Loucy (cell line): ENCODE results near the gene YAF2.

Source experiments
- H2AFZ ChIP-seq: fragments of 200-600 bp; sonication (generic); 2 replicates; pipeline ENCODE4 v1.6.0; 2016; ENCODE audit warnings: antibody characterized with exemption, mild to moderate bottlenecking, low read length, moderate library complexity
- H3F3A ChIP-seq: fragments of 200-600 bp; 2 replicates; pipeline ENCODE4 v1.6.0; 2016; ENCODE audit warnings: antibody characterized with exemption, low read depth, mild to moderate bottlenecking
- H3K27me3 ChIP-seq: fragments of 200-600 bp; sonication (generic); 2 replicates; pipeline ENCODE4 v1.6.1; 2014; ENCODE audit warnings: low read length, mild to moderate bottlenecking; ENCODE audit not compliant: insufficient read depth, poor library complexity, severe bottlenecking
- H3K36me3 ChIP-seq: fragments of 200-600 bp; sonication (generic); 2 replicates; pipeline ENCODE4 v1.6.1; 2016; ENCODE audit warnings: low read length; ENCODE audit not compliant: insufficient read depth
- H3K4me1 ChIP-seq: fragments of 200-600 bp; sonication (generic); 2 replicates; pipeline ENCODE4 v1.5.1; 2014; ENCODE audit warnings: low read length, mild to moderate bottlenecking; ENCODE audit not compliant: insufficient read depth, poor library complexity, severe bottlenecking
- H3K4me2 ChIP-seq: fragments of 200-600 bp; sonication (generic); 2 replicates; pipeline ENCODE4 v1.6.0; 2014; ENCODE audit warnings: antibody characterized with exemption, low read length, low read depth, mild to moderate bottlenecking; ENCODE audit not compliant: poor library complexity, severe bottlenecking
- H3K4me3 ChIP-seq: fragments of 200-600 bp; sonication (generic); 2 replicates; pipeline ENCODE4 v1.5.1; 2014; ENCODE audit warnings: low read length, mild to moderate bottlenecking, mixed read lengths; ENCODE audit not compliant: poor library complexity, severe bottlenecking
- H3K79me2 ChIP-seq: fragments of 200-600 bp; sonication (generic); 2 replicates; pipeline ENCODE4 v1.6.1; 2014; ENCODE audit warnings: low read length; ENCODE audit not compliant: insufficient read depth
- H3K9ac ChIP-seq: fragments of 200-600 bp; sonication (generic); 2 replicates; pipeline ENCODE4 v1.6.0; 2014; ENCODE audit warnings: mild to moderate bottlenecking, low read depth, low read length, moderate library complexity; ENCODE audit not compliant: poor library complexity, severe bottlenecking
- H3K9me2 ChIP-seq: fragments of 200-600 bp; sonication (generic); replicated peaks from 2 replicates; pipeline ENCODE4 v1.6.1; 2016; ENCODE audit warnings: low read depth, low read length, mixed read lengths
- H3K9me3 ChIP-seq: fragments of 200-600 bp; sonication (generic); 2 replicates; pipeline ENCODE4 v1.6.1; 2014; ENCODE audit warnings: mild to moderate bottlenecking, antibody characterized with exemption, low read length, low read depth; ENCODE audit not compliant: insufficient read depth
- H4K20me1 ChIP-seq: fragments of 200-600 bp; sonication (generic); 2 replicates; pipeline ENCODE4 v1.6.0; 2014; ENCODE audit warnings: antibody characterized with exemption, low read length, mild to moderate bottlenecking; ENCODE audit not compliant: insufficient read depth, poor library complexity, severe bottlenecking
- EZH2phosphoT487 ChIP-seq: fragments of 200-600 bp; IDR thresholded peaks from 2 replicates; pipeline ENCODE4 v1.6.1; 2018; ENCODE audit warnings: antibody characterized with exemption, mild to moderate bottlenecking, moderate library complexity, borderline replicate concordance
- TF ChIP-seq, protein P1 (sequence below): fragments of 200-600 bp; sonication (generic); conservative IDR thresholded peaks from 2 replicates; pipeline ENCODE4 v1.5.1; 2014; ENCODE audit warnings: mild to moderate bottlenecking, antibody characterized with exemption, low read length

YAF2 gene

DNA sequence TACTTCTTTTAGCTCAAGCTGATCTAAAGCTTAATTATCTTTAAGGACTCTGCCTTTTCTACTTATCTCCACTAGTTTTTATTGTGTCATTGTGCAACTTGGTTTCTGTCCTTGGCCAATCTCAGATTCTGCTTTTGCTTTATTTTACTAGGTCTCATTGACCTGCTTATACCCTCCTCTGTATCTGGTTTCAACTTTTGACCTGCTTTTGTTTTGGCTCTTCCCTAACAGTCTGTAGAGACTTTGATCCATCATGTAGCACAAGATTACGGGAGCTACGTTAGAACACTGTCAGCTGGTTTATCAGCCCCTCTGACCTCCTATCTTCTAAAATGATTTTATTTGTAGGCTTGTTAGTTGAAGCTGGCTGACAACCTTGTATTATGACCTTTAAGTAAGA lies 44.2 kb upstream of the YAF2 start:
- Histone ChIP-seq H3K36me3 (no peaks in the 10 kb centered on the region), H4K20me1 (no peaks in the 10 kb centered on the region), H2AFZ (no peak overlapping the region), H3K4me3 (no peak overlapping the region), H3K9me3 (no peaks in the 10 kb centered on the region), H3K27me3 (no peaks in the 10 kb centered on the region), H3K79me2 (no peaks in the 10 kb centered on the region), H3K9me2 (no peaks in the 10 kb centered on the region), H3K9ac (no peak overlapping the region), H3K4me1 (no peaks in the 10 kb centered on the region), H3F3A (no peaks in the 10 kb centered on the region), H3K4me2 (no peak overlapping the region)
- TF ChIP-seq, protein P1, sequence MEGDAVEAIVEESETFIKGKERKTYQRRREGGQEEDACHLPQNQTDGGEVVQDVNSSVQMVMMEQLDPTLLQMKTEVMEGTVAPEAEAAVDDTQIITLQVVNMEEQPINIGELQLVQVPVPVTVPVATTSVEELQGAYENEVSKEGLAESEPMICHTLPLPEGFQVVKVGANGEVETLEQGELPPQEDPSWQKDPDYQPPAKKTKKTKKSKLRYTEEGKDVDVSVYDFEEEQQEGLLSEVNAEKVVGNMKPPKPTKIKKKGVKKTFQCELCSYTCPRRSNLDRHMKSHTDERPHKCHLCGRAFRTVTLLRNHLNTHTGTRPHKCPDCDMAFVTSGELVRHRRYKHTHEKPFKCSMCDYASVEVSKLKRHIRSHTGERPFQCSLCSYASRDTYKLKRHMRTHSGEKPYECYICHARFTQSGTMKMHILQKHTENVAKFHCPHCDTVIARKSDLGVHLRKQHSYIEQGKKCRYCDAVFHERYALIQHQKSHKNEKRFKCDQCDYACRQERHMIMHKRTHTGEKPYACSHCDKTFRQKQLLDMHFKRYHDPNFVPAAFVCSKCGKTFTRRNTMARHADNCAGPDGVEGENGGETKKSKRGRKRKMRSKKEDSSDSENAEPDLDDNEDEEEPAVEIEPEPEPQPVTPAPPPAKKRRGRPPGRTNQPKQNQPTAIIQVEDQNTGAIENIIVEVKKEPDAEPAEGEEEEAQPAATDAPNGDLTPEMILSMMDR = no peak
- no peak for TF ChIP-seq EZH2phosphoT487

DNA sequence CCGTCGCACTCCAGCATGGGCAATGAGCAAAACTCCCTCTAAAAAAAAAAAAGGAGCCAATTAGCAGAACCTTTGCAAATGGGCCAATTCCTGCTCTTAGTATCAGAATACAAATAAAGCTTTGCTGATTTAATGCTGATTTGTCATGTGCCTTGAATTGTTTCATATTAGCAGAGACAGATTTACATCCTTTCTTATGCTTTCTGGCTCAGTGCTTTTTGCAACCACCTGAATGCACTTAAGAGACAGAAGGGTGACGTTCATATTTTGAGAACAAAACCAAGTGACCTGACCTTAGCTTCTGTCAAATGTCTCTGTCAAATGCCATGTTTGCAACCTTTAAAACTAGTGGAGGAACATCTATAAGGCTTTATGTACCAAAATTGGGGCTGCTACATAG lies 43.8 kb upstream of the YAF2 start:
- H4K20me1 ChIP-seq = no peaks in the 10 kb centered on the region
- no peak overlapping the region for H2AFZ ChIP-seq
- no peaks in the 10 kb centered on the region for H3K36me3 ChIP-seq
- no peak overlapping the region for H3K4me2 ChIP-seq
- H3K79me2 ChIP-seq = no peaks in the 10 kb centered on the region
- no peaks in the 10 kb centered on the region for H3F3A ChIP-seq
- no peaks in the 10 kb centered on the region for H3K9me2 ChIP-seq
- H3K27me3 ChIP-seq = no peaks in the 10 kb centered on the region
- no peak overlapping the region for H3K4me3 ChIP-seq
- H3K9ac ChIP-seq = no peak overlapping the region
- H3K4me1 ChIP-seq = no peaks in the 10 kb centered on the region
- no peaks in the 10 kb centered on the region for H3K9me3 ChIP-seq
- TF ChIP-seq, protein P1 = no peak
- no peak for TF ChIP-seq EZH2phosphoT487

DNA sequence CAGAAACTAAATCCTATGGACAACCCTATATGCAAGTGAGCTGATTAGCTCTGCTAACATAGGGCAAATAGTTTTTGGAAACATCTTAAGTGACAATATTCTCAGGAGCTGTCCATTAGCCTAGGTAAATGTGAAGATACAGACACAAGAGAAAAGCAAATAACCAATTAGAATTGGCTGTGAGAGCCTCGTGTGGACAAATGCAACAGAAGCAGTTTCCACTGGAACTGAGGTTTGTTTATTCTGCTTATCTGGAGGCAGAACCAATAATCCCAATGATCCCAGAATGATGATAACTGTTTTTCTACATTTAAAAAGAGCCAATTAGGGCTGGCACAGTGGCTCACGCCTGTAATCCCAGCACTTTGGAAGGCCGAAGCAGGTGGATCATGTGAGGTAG lies 43.2 kb upstream of the YAF2 start:
- H3K36me3 ChIP-seq = no peaks in the 10 kb centered on the region
- no peaks in the 10 kb centered on the region for H3K27me3 ChIP-seq
- H3K4me3 ChIP-seq = no peak overlapping the region
- no peak overlapping the region for H3K4me2 ChIP-seq
- H3K9me3 ChIP-seq = no peaks in the 10 kb centered on the region
- H4K20me1 ChIP-seq = no peaks in the 10 kb centered on the region
- no peaks in the 10 kb centered on the region for H3K9me2 ChIP-seq
- no peaks in the 10 kb centered on the region for H3K79me2 ChIP-seq
- no peak overlapping the region for H2AFZ ChIP-seq
- no peaks in the 10 kb centered on the region for H3K4me1 ChIP-seq
- H3K9ac ChIP-seq = no peak overlapping the region
- no peaks in the 10 kb centered on the region for H3F3A ChIP-seq
- TF ChIP-seq, protein P1 = no peak
- no peak for TF ChIP-seq EZH2phosphoT487
